Vagina (tissue), 2 donors: ENCODE results near the gene MACROD2. TPM values are rescaled to one million over a fixed set of nuclear protein-coding genes. Genes with fewer than 3 reads are reported as not detected.

Source experiments
- DNase-seq, 2 donors: peaks; one replicate each; pipeline ENCODE4 v3.0.0-alpha.2; 2017; ENCODE audit errors: extremely low spot score in 2 of 2
- H3K27ac ChIP-seq: fragments of 200-600 bp; sonication (generic); one replicate; pipeline ENCODE4 v1.5.1; 2019
- H3K27me3 ChIP-seq: fragments of 200-600 bp; sonication (generic); one replicate; pipeline ENCODE4 v1.5.1; 2019
- H3K36me3 ChIP-seq, 2 donors: fragments of 200-600 bp; sonication (generic); one replicate each; pipeline ENCODE4 v1.5.1; 2017 to 2019
- H3K4me1 ChIP-seq: fragments of 200-600 bp; sonication (generic); one replicate; pipeline ENCODE4 v1.5.1; 2019
- H3K4me3 ChIP-seq, 2 donors: fragments of 200-600 bp; sonication (generic); 1 replicate in 1 of 2; 2 replicates in 1 of 2; pipeline ENCODE4 v1.5.1; 2016 to 2019
- H3K9me3 ChIP-seq: fragments of 200-600 bp; sonication (generic); one replicate; pipeline ENCODE4 v1.5.1; 2019
- CTCF ChIP-seq, 3 experiments: fragments of 450-650 bp in 2 of 3; fragments of 200-600 bp in 1 of 3; sonication (generic) in 1 of 3; IDR thresholded peaks; one replicate each; pipeline ENCODE4 v1.5.1; 2017 to 2019; ENCODE audit warnings: antibody characterized with exemption in 3 of 3, mild to moderate bottlenecking in 2 of 3, moderate library complexity in 2 of 3
- POLR2A ChIP-seq, 2 donors: fragments of 450-650 bp; IDR thresholded peaks; one replicate each; pipeline ENCODE4 v1.6.1; 2017; ENCODE audit warnings: antibody characterized with exemption in 2 of 2, mild to moderate bottlenecking in 2 of 2, moderate library complexity in 2 of 2
- POLR2AphosphoS5 ChIP-seq, 2 donors: sonication (generic); formaldehyde crosslinking; IDR thresholded peaks; one replicate each; pipeline ENCODE4 v1.9.0; 2017; ENCODE audit warnings: antibody characterized with exemption in 2 of 2, mild to moderate bottlenecking in 2 of 2, low read depth in 1 of 2; ENCODE audit not compliant: insufficient read depth in 1 of 2
- intact Hi-C: fragments of 100-400 bp; cut with DNase I; formaldehyde crosslinking; loops from one replicate; pipeline ENCODE4 v1.15.1; 2023
- total RNA-seq: library from RNA; depleted of rRNA; stranded (reverse); fragments of >200 nt; gene quantifications from one replicate; pipeline ENCODE4 v1.2.3, GENCODE V29; 2016

Gene MACROD2
- total RNA-seq, 1 donor from 2014 or later: 12.5 TPM

DNA sequence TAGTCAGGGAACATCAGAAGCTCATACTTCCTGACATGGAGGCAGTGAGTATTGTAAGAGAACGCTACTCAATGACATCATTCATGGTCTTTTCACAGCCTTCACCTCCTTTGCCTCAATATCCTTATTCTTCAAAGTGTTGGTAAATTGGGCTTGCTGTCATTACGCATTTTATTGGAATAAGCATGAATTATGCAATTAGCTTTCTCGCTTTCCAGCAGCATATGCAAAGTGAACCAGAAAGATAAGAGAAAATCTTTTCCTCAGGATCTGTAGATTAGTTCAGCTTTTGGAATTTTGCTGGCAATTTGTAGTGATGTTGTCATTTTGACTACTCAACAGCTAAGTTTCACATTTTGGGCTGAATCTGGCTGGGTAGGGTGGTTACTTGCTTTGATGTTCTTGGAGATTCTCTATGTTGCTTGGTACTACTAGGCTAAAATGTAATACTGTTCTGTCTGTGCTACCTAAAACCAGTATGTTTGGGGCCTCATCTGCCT, 1565.8 kb downstream of the MACROD2 start:
- intact Hi-C loops: no loop called here
- H3K36me3 ChIP-seq: no peaks in the 10 kb centered on the region
- no peaks in the 10 kb centered on the region for H3K9me3 ChIP-seq
- DNase-seq: no peak
- no peaks in the 10 kb centered on the region for H3K27me3 ChIP-seq
- H3K4me3 ChIP-seq: no peak overlapping the region
- no peak for TF ChIP-seq POLR2A (IDR thresholded peaks at IDR 0.05)
- no peak for TF ChIP-seq POLR2AphosphoS5 (IDR thresholded peaks at IDR 0.05; ENCODE audit: insufficient read depth in 1 of 2, low read depth in 1 of 2)
- no peak for TF ChIP-seq CTCF (IDR thresholded peaks at IDR 0.05)
- H3K4me1 ChIP-seq: no peaks in the 10 kb centered on the region
- no peak overlapping the region for H3K27ac ChIP-seq

GRCh38 chr20:15561707-15562404, 1566.5 kb downstream of the MACROD2 start:
- H3K27ac ChIP-seq: no peak overlapping the region
- intact Hi-C loops: no loop called here
- no peaks in the 10 kb centered on the region for H3K36me3 ChIP-seq
- no peak overlapping the region for H3K4me3 ChIP-seq
- no peaks in the 10 kb centered on the region for H3K4me1 ChIP-seq
- no peaks in the 10 kb centered on the region for H3K9me3 ChIP-seq
- no peak for DNase-seq
- no peaks in the 10 kb centered on the region for H3K27me3 ChIP-seq
- TF ChIP-seq POLR2A (IDR thresholded peaks at IDR 0.05): no peak
- TF ChIP-seq CTCF (IDR thresholded peaks at IDR 0.05): no peak
- no peak for TF ChIP-seq POLR2AphosphoS5 (IDR thresholded peaks at IDR 0.05; ENCODE audit: insufficient read depth in 1 of 2, low read depth in 1 of 2)

DNA sequence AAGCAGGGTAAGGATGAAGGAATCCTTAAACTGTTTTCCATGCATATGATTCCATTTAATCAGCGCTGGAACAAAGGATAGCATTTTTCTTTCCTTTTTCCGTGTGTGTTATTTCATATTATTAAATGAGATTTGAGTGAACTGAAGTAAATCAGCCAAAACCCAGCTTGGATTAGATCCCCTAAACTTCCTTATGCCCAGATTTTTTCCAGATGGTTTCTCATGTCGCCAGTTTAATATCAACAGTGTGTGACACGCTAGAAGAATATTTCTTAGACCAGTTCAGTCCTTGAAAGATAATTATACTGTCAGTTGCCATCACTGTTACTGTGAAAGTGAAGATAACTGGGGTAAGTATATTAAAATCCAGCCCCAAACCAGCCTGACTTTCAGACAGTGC, 1568.5 kb downstream of the MACROD2 start:
- no peaks in the 10 kb centered on the region for H3K9me3 ChIP-seq
- H3K4me1 ChIP-seq: no peaks in the 10 kb centered on the region
- H3K4me3 ChIP-seq: no peak overlapping the region
- TF ChIP-seq CTCF (IDR thresholded peaks at IDR 0.05) (no peak), POLR2AphosphoS5 (IDR thresholded peaks at IDR 0.05; ENCODE audit: insufficient read depth in 1 of 2, low read depth in 1 of 2) (no peak), POLR2A (IDR thresholded peaks at IDR 0.05) (no peak)
- H3K36me3 ChIP-seq: no peaks in the 10 kb centered on the region
- H3K27ac ChIP-seq: no peak overlapping the region
- intact Hi-C loops: no loop called here
- DNase-seq: no peak
- H3K27me3 ChIP-seq: no peaks in the 10 kb centered on the region

DNA sequence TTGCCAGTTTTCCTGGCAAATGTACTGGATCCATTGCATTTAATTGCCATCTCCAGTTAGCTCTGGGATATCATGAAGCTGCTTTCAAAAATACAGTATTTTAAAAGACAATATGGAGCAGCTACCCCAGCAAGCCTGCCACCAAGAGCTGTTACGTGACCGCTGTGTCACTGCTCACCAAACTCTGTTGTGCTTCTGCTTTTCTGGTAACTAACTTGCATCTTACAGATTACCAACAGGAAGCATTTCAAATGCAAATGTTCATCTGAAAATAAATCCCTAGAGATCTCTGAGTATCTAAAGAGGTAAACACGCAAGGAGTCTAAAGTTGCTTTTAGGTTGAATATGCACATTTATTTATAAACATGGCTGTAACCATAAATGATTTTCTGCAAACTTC, 1569.7 kb downstream of the MACROD2 start:
- no peak overlapping the region for H3K4me3 ChIP-seq
- no peaks in the 10 kb centered on the region for H3K4me1 ChIP-seq
- H3K27me3 ChIP-seq: no peaks in the 10 kb centered on the region
- H3K36me3 ChIP-seq: no peaks in the 10 kb centered on the region
- H3K9me3 ChIP-seq: no peaks in the 10 kb centered on the region
- no peak overlapping the region for H3K27ac ChIP-seq
- DNase-seq: no peak
- no peak for TF ChIP-seq POLR2AphosphoS5 (IDR thresholded peaks at IDR 0.05; ENCODE audit: insufficient read depth in 1 of 2, low read depth in 1 of 2)
- no peak for TF ChIP-seq POLR2A (IDR thresholded peaks at IDR 0.05)
- no peak for TF ChIP-seq CTCF (IDR thresholded peaks at IDR 0.05)
- intact Hi-C loops: no loop called here

GRCh38 chr20:15565786-15566185, 1570.5 kb downstream of the MACROD2 start:
- intact Hi-C loops: no loop called here
- no peak overlapping the region for H3K4me3 ChIP-seq
- H3K36me3 ChIP-seq: no peaks in the 10 kb centered on the region
- H3K4me1 ChIP-seq: no peaks in the 10 kb centered on the region
- no peaks in the 10 kb centered on the region for H3K9me3 ChIP-seq
- no peaks in the 10 kb centered on the region for H3K27me3 ChIP-seq
- no peak overlapping the region for H3K27ac ChIP-seq
- no peak for DNase-seq
- TF ChIP-seq POLR2AphosphoS5 (IDR thresholded peaks at IDR 0.05; ENCODE audit: insufficient read depth in 1 of 2, low read depth in 1 of 2) (no peak), POLR2A (IDR thresholded peaks at IDR 0.05) (no peak), CTCF (IDR thresholded peaks at IDR 0.05) (no peak)
